Dendritic cell treated with granulocyte-macrophage colony-stimulating factor and Interleukin-4, amounts not matched to agents 40 ng/mL and 50 ng/mL, for 4 days (primary cell): ENCODE results near the gene C11orf24.
"Not testable (repeated sequence)": the region's sequence is repeated elsewhere in the genome, so short reads cannot be mapped to it uniquely, and the experiment has no call there.

ENCODE experiments used
- H3K27ac Mint-ChIP-seq: one replicate; pipeline ENCODE4 v1.8.0; 2022; ENCODE audit warnings: mild to moderate bottlenecking, mixed read lengths
- H3K27me3 Mint-ChIP-seq: one replicate; pipeline ENCODE4 v1.8.0; 2022; ENCODE audit warnings: mild to moderate bottlenecking, mixed read lengths
- H3K36me3 Mint-ChIP-seq: one replicate; pipeline ENCODE4 v1.8.0; 2022; ENCODE audit warnings: low read depth, mixed read lengths
- H3K4me1 Mint-ChIP-seq: one replicate; pipeline ENCODE4 v1.8.0; 2022; ENCODE audit warnings: low read depth, mixed read lengths
- H3K4me3 Mint-ChIP-seq: one replicate; pipeline ENCODE4 v1.8.0; 2022; ENCODE audit warnings: mild to moderate bottlenecking, moderate library complexity, mixed read lengths
- H3K9me3 Mint-ChIP-seq: one replicate; pipeline ENCODE4 v1.8.0; 2022; ENCODE audit warnings: mixed read lengths
- intact Hi-C: fragments of 100-400 bp; cut with micrococcal nuclease; formaldehyde crosslinking; loops from one replicate; pipeline ENCODE4 v1.15.0; 2022

C11orf24 gene

DNA sequence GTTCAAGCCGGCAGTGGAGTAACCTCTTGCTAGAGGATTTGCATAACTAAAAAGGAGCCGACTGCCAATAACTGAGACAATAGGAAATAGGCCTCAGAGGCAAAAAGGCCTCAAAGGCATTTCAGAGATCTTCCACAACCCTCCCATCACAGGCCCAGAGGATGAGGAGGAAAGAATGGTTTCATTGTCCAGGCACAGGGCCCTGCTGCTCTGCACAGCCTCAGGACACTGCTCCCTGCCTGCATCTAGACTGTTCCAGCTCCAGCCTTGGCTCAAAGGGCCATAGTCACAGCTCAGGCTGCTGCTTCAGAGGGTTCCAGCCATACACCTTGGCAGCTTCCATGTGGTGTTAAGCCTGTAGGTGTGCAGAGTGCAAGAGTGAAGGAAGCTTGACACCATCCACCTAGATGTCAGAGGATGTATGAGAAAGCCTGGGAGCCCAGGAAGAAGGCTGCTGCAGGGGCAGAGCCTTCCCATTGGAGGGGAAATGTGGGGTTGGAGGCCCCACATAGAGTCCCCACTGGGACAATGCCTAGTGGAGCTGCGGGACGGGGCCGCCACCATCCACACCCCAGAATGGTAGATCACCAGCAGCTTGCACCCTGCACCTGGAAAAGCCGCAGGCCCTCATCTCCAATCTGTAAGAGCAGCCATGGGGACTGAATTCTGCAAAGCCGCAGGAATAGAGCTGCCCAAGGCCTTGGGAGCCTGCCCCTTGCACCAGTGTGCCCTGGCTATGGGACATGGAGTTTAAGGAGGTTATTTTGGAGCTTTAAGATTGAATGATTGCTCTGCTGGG lies 32.4 kb upstream of the C11orf24 start:
- Mint-ChIP-seq H3K27me3 (peaks cover 9% of the 10 kb centered on the region), H3K4me3 (no peak overlapping the region), H3K36me3 (no peaks in the 10 kb centered on the region), H3K4me1 (peaks cover 19% of the 10 kb centered on the region), H3K9me3 (no peaks in the 10 kb centered on the region), H3K27ac (no peak overlapping the region)
- intact Hi-C loops = loop anchor here (5.0 kb wide), 1 partner anchor 78 kb away; no protein-coding TSS in a partner anchor

- Mint-ChIP-seq H3K4me1 (peaks cover 25% of the 10 kb centered on the region), H3K4me3 (no peak overlapping the region), H3K27me3 (peaks cover 19% of the 10 kb centered on the region), H3K36me3 (no peaks in the 10 kb centered on the region), H3K9me3 (no peaks in the 10 kb centered on the region), H3K27ac (no peak overlapping the region)
- intact Hi-C loops = loop anchor here (5.0 kb wide), 1 partner anchor 79 kb away; no protein-coding TSS in a partner anchor
Measured at GRCh38 chr11:68303083-68303482, 31.3 kb upstream of the C11orf24 start.

DNA sequence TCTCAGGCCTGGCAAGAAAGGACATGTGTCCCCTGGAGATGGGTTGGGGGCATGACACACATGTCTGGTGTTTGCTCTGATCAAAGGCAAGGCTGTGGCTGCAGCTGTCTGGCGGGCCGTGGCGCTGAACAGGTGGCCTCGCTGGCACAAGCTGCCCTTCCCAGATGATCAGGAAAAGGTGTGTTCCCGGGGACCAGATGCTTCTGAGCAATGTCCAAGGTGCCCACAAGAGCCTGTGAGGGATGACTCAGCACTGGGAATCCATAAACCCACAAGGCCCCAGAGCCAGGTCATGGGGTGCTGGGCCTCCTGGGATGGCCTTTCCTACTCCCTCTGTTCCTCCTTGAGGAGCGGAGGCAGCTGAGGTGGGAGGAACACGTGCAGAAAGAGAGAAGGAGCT lies 30.9 kb upstream of the C11orf24 start:
- no peaks in the 10 kb centered on the region for H3K9me3 Mint-ChIP-seq
- H3K4me3 Mint-ChIP-seq = no peak overlapping the region
- peaks cover 22% of the 10 kb centered on the region for H3K27me3 Mint-ChIP-seq
- H3K36me3 Mint-ChIP-seq = no peaks in the 10 kb centered on the region
- peaks cover 28% of the 10 kb centered on the region for H3K4me1 Mint-ChIP-seq
- no peak overlapping the region for H3K27ac Mint-ChIP-seq
- intact Hi-C loops = loop anchor here (5.0 kb wide), 1 partner anchor 80 kb away; no protein-coding TSS in a partner anchor

GRCh38 chr11:68302256-68302655 lies 30.5 kb upstream of the C11orf24 start:
- peaks cover 22% of the 10 kb centered on the region for H3K27me3 Mint-ChIP-seq
- H3K4me3 Mint-ChIP-seq = no peak overlapping the region
- no peaks in the 10 kb centered on the region for H3K36me3 Mint-ChIP-seq
- H3K27ac Mint-ChIP-seq = no peak overlapping the region
- intact Hi-C loops = loop anchor here (5.0 kb wide), 1 partner anchor 80 kb away; no protein-coding TSS in a partner anchor
- no peaks in the 10 kb centered on the region for H3K9me3 Mint-ChIP-seq
- H3K4me1 Mint-ChIP-seq = peaks cover 31% of the 10 kb centered on the region

DNA sequence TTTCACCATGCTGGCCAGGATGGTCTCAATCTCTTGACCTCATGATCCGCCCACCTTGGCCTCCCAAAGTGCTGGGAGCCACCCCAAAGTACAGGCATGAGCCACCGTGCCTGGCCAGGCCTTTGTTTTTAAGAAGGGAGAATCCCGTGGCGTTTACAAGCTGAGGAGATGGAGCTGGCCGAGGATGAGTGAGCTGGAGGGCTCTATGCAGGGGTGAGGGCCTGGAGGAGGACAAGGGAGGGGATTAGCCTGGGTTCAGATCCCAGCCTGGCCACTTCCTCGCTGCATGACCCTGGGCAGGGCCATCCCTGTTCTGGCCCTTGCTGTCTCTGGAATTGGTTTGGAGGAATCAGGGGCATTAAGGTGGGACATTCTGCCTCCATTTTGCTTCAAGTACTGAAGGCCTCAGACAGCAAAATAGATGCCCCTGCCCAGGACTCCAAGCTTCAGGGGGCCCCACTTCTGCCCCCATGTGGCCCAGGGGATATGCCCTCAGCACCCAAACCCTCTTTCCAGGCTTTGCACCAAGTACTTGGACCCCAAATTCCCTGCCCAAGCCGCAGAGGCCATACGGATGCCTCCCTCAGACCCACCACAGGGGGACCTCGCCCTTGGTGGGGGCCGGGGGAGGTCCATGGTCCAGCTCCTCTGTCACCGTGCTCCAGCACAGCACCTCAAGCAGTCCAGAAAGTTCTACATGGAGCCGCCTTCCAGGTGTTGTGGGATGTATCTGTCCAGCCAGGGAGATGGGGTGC lies 28.5 kb upstream of the C11orf24 start:
- H3K36me3 Mint-ChIP-seq = no peaks in the 10 kb centered on the region
- H3K27me3 Mint-ChIP-seq = peaks cover 23% of the 10 kb centered on the region
- no peaks in the 10 kb centered on the region for H3K9me3 Mint-ChIP-seq
- intact Hi-C loops = loop anchor here (5.0 kb wide), 1 partner anchor 82 kb away; no protein-coding TSS in a partner anchor
- no peak overlapping the region for H3K4me3 Mint-ChIP-seq
- no peak overlapping the region for H3K27ac Mint-ChIP-seq
- peaks cover 31% of the 10 kb centered on the region for H3K4me1 Mint-ChIP-seq

DNA sequence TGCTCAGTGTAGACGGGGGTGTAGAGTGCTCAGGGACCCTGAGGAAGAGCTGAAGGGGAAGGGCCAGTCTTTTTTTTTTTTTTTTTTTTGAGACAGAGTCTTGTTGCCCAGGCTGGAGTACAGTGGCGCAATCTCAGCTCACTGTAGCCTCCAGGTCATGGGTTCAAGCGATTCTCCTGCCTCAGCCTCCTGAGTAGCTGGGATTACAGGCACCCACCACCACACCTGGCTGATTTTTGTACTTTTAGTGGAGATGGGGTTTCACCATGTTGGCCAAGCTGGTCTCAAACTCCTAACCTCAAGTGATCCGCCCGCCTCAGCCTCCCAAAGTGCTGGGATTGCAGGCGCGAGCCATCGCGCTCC lies 27.7 kb upstream of the C11orf24 start:
- Mint-ChIP-seq H3K4me1 (peaks cover 31% of the 10 kb centered on the region), H3K27me3 (peaks cover 23% of the 10 kb centered on the region)
- not testable (repeated sequence) for H3K4me3 Mint-ChIP-seq, H3K9me3 Mint-ChIP-seq, H3K27ac Mint-ChIP-seq, H3K36me3 Mint-ChIP-seq
- intact Hi-C loops = loop anchor here (5.0 kb wide), 1 partner anchor 82 kb away; no protein-coding TSS in a partner anchor

DNA sequence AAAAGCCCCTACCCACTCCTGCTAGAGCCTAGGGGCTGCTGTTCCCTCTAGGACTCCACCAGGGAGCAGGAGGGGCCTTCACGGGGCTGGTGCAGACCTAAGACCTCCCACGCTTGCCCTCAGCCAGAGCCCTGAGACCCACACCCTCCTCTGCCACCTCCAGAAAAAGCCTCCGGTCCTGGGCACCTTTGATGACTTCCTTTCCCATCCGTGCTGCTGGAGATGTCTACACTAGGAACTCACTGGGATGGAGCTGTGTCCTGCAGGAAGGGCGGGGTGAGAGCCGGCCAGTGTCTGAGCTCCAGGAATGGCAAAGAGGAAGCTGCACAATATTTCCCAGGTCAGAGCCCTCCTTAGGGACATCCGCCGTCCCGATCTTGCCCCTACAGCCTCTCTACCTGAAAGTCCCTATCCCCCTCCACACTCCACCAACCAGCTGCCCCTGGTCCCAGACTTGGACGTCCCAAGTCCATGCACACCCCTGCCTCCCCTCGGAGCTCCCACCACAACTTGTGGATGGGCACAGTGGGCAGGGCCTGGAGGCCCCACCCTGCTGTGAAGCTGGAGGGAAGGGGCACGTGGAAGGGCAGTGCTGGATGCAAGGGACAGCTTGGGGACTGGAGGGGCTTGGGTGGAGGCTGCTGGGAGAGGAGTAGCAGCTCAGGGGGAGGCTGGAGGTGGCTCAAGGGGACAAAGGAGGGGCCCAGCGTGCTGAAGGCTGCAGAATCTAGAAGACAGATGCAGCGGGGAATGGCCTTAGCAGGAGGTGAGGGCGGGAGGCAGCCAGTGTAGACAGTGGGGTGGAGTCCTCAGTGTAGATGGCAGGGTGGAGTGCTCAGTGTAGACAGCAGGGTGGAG lies 27.1 kb upstream of the C11orf24 start:
- no peaks in the 10 kb centered on the region for H3K36me3 Mint-ChIP-seq
- H3K4me1 Mint-ChIP-seq = peaks cover 31% of the 10 kb centered on the region
- intact Hi-C loops = loop anchor here (1.0 to 5.0 kb wide), 2 partner anchors 82 to 148 kb away; no protein-coding TSS in a partner anchor
- H3K9me3 Mint-ChIP-seq = no peaks in the 10 kb centered on the region
- no peak overlapping the region for H3K27ac Mint-ChIP-seq
- no peak overlapping the region for H3K4me3 Mint-ChIP-seq
- H3K27me3 Mint-ChIP-seq = peaks cover 20% of the 10 kb centered on the region

DNA sequence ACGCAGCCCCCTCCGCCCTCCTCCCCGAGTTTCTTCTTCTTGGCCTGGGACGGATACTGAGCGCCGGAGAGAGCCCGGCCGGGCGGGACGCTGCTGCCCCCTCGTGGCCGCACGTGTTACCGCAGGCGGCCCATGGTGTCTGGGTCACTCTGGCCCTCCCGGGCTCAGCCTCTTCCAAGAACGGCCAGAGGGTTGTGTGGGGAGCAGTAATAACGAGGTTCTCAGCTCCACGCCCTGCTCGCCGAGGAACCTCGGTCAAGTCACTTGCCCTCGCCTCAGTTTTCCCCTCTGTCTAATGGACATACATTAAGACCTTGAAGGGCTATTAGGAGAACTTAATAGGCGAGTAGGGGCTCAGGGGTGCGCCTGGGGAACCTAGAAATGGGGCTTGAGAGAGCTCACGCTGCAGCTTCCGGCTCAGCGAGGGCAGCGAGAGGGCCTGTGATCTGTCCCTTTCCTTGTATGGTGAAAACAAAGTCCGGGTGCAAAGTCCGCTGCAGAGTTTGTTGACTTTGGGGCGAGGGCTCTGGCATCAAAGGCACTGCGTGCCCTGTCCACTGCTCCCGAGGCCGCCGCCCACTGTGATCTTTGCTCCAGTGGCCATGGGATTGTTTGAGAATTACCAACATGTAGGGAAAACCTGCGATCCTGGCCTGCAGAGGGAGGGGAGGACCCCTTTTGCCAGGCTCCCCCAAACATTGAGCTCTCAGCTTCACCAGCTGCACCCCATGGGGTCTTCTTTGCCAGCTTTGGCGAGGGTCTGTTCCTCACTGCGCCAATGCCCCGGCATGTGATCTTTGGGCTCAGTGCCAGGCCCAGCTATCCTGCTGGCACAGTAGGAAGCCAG lies 26.3 kb upstream of the C11orf24 start:
- intact Hi-C loops = loop anchor here (1.0 to 5.0 kb wide), 3 partner anchors 41 to 149 kb away; no protein-coding TSS in a partner anchor
- Mint-ChIP-seq H3K4me1 (peaks cover 33% of the 10 kb centered on the region), H3K27me3 (peaks cover 20% of the 10 kb centered on the region), H3K36me3 (no peaks in the 10 kb centered on the region), H3K9me3 (no peaks in the 10 kb centered on the region), H3K27ac (no peak overlapping the region), H3K4me3 (no peak overlapping the region)

- H3K36me3 Mint-ChIP-seq = no peaks in the 10 kb centered on the region
- H3K4me1 Mint-ChIP-seq = peaks cover 30% of the 10 kb centered on the region
- H3K27me3 Mint-ChIP-seq = peaks cover 20% of the 10 kb centered on the region
- H3K4me3 Mint-ChIP-seq = no peak overlapping the region
- no peak overlapping the region for H3K27ac Mint-ChIP-seq
- intact Hi-C loops = loop anchor here (1.0 to 5.0 kb wide), 2 partner anchors 40 to 80 kb away; no protein-coding TSS in a partner anchor
- H3K9me3 Mint-ChIP-seq = no peaks in the 10 kb centered on the region
Measured at GRCh38 chr11:68297494-68297811, 25.7 kb upstream of the C11orf24 start.

DNA sequence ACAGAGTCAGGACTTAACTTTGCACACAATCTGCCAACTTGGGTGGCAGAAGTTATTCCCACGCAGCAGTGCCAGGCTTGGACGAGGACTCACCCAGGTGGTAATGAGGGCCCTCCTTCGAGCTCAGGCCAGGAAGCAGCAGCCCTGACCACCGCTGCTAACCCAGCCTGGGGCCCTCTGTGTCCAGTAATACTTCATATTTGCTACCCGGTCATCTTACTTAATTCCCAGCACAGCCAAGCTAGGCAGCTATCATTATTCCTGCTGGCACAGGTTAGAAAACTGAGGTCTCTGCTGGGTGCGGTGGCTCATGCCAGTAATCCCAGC lies 25.2 kb upstream of the C11orf24 start:
- Mint-ChIP-seq H3K9me3 (no peaks in the 10 kb centered on the region), H3K4me1 (peaks cover 28% of the 10 kb centered on the region), H3K27ac (peak overlapping the region; percentile 28), H3K4me3 (no peak overlapping the region), H3K27me3 (peaks cover 20% of the 10 kb centered on the region), H3K36me3 (no peaks in the 10 kb centered on the region)
- intact Hi-C loops = loop anchor here (1.0 to 5.0 kb wide), 2 partner anchors 40 to 80 kb away; no protein-coding TSS in a partner anchor

DNA sequence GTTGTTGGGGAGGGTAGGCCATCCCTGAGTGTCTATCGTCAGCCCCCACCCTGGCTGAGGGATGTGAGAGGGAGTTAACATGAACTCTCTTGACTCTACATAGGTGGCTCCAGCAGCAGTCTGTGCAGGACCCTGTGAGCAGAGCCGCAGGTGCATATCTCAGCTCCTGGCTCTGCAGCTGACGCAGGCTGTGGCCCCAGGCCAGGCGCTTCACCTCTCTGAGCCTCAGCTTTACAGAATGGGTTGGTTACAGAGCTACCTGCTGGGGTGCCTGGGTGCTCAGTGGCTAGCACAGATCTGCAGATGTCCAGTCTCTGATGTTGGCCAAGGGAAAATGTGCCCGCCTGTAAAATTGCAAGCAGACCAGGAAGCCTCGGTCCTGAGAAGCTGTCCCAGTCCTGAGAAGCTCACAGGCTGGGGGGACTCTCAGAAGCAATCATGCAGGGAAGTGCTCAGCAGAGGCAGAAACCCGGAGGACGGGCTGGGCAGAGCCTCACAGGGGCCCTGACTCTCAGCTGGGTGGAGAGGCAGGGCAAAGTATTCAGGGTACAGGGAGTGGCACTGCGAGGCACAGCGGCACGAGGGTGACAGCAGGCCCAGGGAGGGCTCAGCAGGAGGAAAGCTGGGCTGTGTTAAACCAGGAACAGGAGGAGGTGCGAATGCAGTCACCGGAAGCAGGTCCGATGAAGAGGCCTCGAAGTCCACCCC lies 24.7 kb upstream of the C11orf24 start:
- Mint-ChIP-seq H3K4me1 (peaks cover 28% of the 10 kb centered on the region), H3K36me3 (no peaks in the 10 kb centered on the region), H3K4me3 (no peak overlapping the region), H3K27ac (peak overlapping the region; percentile 28), H3K9me3 (no peaks in the 10 kb centered on the region), H3K27me3 (peaks cover 20% of the 10 kb centered on the region)
- intact Hi-C loops = loop anchor here (1.0 to 5.0 kb wide), 2 partner anchors 39 to 79 kb away; no protein-coding TSS in a partner anchor

- H3K27ac Mint-ChIP-seq = no peak overlapping the region
- peaks cover 20% of the 10 kb centered on the region for H3K27me3 Mint-ChIP-seq
- H3K36me3 Mint-ChIP-seq = no peaks in the 10 kb centered on the region
- H3K9me3 Mint-ChIP-seq = no peaks in the 10 kb centered on the region
- H3K4me1 Mint-ChIP-seq = peaks cover 28% of the 10 kb centered on the region
- no peak overlapping the region for H3K4me3 Mint-ChIP-seq
- intact Hi-C loops = loop anchor here (5.0 kb wide), 1 partner anchor 79 kb away; no protein-coding TSS in a partner anchor
Measured at GRCh38 chr11:68295940-68296339, 24.2 kb upstream of the C11orf24 start.
